Effector CD8-positive, alpha-beta T cell (primary cell): ENCODE data around the gene NAPSA.
"Not testable (repeated sequence)": the region's sequence is repeated elsewhere in the genome, so short reads cannot be mapped to it uniquely, and the experiment has no call there.

Source experiments
- DNase-seq: peaks from one replicate; lab custom pipeline; 2025; lab: John Stamatoyannopoulos, UW

The NAPSA gene

DNA sequence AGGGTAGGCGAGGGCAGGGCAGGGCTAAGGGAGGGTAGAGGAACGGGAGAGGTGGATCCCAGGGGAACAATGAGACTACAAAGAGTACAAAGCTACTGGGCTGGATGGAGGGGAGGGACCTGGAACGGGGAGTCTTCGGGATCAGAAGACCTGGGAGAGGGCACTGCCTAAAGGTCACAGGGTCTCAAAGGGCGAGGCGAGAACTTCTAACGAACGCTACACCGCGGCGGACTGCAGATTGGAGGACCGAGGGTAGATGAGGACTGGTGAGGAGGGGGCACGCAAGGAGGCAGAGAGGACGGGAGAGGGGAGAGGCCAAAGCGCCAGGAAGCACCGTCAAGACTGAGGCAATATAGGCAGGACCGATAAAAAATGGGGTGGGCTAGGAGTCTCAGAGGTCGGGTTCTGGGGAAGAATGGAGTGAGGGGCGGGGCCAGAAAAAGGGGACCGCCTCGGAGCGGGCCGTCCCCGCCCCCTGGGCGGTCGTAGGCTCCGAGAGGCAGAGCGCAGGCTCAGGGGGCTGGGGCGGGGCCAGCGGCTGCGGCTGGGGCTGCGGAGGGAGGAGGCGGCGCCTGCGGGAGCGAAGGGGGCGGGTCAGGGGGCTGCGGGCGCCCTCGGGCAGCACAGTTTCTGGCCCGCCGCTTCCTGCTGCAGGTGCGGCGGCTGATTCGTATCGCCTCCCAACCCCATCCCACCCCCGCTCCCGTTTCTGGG is 34.9 kb downstream of the NAPSA start:
- peak; percentile 53 for DNase-seq

DNA sequence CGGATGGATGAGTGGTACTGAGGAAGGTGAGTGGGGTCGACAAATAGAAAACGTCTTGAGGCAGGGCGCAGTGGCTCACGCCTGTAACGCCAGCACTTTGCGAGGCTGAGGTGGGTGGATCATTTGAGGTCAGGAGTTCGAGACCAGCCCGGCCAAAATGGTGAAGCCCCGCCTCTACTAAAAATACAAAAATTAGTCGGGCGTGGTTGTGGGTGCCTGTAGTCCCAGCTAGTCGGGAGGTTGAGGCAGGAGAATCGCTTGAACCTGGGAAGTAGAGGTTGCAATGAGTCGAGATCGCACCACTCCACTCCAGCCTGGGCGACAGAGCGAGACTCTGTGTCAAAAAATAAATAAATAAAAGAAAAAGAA is 35.5 kb downstream of the NAPSA start:
- DNase-seq = not testable (repeated sequence)

DNA sequence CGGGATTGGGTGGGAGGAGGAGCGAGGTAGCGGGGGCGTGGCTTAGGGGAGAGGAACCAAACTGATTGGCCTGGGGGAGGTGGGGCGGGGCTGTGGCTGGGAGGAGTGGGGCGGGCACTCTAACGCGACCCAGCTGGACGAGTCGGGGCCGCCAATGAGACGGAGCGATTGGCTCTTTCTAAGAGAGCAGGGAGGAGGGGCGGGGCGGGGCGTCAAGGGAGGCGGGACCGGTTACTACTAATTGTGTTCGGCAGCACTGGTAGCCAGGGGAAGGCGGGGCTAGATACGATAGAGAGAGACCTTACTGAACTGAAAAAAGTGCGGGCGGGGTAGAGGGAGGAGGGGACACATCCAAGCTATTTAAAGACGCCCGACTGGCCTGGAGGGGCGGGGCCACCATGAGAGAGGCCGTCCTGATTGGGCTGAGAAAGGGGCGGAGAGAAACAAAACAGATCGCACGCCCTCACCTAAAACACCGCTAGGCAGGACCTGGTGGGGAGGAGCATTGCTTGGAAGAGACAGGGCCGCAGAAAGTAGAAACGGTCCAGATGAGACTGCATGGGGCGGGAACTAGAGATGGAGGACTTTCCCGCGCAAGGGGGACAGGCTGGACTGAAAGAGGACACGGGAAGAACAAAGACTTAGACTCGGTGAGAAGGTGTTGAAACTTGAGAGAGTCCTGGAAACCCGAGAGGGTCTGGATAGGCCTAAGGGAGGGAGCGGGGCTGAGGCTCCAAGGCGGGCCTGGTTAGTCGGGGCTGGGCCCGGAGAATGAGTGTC is 36.1 kb downstream of the NAPSA start, which contains the start of gene KCNC3:
TSS of gene KCNC3 (minus strand) at position 232 of the 780 bp plus-strand sequence. CDS start 295 bp downstream, outside the sequence.
- peak; percentile 51 for DNase-seq

DNA sequence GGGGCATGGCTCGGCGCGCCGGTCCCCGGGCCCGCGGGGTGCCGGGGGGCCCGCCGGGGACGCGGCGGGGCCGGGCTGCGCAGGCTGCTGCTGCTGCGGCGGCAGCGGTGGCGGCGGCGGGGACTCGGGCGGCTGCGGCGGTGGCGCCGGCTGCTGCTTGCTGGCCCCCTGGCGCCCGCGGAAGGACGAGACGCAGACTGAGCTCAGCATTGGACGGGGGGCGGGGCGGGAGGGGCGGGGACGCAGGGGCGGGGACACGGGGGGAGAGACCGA is 36.6 kb downstream of the NAPSA start:
- DNase-seq = no peak

DNA sequence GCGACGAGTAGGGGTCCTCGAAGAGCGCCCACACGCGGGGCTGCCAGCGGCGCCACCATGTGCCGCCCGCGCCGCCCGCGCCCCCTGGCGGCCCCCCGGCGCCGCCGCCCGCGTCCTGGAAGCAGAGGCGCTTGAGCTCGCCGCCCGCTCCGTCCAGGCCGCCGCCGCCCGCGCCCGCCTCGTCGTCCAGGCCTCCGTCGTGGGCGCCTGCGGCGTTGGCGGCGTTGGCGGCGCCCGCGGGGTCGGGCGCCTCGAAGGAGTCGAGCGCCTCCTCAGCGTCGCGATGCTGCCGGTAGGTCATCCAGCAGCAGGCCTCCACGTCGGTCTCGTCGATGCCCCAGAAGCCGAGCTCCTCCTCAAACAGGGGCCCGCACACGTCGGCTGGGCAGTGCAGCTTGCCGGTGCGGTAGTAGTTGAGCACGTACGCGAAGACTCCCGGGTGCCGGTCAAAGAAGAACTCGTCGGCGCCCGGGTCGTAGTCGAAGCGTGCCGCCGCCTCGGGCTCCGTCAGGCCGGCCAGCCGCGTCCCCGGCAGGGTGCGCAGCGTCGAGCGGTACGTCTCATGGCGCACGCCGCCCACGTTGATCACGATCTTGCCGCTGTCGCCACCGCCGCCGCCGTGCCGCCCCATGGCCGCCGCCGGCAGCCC is 37.1 kb downstream of the NAPSA start:
- no peak for DNase-seq

DNA sequence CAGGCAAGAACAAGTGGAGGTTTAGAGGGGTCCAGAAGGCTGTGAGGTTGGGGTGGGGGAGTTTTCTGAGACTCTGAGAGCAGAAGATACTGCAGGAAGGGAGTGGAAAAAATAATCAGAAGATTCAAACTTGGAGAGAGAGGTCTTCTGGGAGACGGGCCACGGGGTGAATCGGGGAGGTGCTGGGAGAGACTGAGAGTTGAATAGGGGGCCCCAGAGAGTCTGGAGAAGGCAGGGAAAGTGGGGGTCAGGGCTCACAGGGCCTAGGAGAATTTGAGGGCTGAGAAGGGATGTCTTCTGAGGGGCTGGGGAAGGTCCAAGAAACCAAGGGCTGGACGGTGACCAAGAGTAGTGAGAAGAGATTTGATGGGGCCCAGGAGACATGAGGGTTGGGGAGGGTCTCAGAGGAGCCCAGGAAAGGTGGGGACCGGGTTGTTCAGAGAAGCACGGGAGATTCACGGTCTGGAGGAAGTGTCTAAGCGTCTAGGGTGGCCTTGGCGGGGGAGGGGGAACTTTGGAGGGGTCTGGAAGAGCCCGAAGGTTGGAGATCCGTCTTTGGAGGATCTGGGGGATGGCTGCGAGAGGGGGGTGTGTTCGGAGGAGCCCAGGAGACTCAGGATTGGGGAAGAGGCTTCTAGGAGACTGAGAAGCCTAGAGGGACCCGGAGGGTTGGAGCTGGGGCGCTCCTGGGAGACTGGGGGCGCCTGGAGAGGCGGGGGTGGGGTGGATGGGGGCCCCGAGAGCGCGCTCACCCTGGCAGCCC is 37.8 kb downstream of the NAPSA start:
- no peak for DNase-seq

DNA sequence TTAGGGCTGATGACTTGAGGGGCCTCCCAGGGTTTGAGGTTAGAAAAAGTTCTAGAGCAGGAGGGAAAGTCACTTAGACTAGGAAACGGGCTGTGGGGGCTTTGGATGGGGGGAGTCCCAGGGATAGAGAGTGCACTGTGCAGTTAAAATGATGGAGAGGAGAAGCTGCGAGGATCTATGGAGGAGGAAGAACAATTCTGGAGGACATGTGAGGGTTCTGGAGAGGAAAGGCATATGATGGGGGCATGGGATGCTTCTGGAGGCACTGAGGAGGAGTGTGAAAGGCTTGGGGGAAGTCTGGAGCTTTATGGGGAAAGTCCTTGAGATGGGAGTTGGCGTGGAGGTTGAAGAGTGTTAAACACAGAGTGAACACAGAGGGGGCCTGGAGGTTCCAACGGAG is 38.4 kb downstream of the NAPSA start:
- DNase-seq = no peak

DNA sequence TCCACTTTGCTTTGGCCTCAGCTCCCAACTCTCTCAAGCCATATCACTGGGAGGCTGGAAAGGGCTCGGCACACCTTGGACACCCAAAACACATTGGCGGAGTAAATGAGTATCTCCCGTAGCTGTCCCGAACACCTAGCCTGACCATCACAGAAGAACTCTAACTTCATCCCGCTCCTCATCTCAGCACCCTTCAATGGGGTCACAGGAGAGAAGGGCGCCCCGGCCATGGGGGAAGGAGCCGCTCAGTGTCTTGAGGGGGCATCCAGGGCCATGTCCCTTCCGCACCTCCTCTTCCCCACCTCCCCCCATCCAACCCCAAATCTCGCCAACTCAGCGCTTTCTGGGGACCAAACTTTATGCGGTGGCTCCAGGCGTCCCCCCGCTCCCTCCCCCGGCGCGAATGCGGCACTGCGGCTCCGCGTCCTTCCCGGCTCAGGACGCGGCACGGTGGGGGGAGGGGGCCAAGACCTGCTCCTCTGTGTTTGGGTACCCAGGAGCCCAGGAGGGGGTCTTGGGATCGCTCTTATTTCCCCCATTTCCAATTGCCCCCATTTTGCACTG is 39.3 kb downstream of the NAPSA start:
- DNase-seq = no peak

DNA sequence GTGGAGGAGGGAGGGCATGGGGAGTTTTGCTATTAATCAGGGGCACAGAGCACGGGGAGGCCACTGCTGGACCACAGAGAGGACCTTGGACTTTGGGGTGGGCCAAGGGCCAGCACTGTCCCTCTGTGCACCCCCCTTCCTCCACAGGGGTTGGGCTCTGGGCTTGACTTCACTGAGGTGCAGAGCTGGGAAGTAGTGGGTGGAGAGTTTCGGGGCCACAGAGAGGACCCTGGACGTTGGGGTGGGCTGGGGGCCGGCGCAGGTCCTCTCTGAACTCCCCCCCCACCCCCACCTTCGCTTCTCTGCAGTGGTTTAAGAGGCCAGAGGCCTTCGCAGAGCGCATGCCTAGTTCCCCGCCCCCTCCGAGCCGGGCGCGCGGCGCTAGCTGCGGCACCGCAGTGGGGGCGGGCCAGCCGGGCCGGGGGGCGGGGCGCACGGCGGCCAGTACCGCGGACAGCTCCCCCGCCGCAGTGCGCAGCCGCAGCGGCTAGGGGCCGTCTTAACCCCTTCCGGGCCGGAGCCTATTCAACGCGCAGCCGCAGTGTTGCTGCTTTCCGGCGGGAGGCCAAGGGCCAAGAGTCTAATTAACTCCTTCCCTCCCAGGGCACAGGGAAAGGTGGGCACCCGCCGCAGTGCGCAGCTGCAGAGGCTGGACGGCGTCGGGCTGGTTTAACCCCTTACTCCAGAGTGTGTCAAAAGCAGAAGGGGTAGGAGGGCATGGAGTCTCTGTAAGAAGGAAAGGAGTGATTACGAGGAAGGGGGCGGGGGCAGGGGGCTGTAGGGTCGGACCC is 39.9 kb downstream of the NAPSA start:
- DNase-seq = peak; percentile 25

DNA sequence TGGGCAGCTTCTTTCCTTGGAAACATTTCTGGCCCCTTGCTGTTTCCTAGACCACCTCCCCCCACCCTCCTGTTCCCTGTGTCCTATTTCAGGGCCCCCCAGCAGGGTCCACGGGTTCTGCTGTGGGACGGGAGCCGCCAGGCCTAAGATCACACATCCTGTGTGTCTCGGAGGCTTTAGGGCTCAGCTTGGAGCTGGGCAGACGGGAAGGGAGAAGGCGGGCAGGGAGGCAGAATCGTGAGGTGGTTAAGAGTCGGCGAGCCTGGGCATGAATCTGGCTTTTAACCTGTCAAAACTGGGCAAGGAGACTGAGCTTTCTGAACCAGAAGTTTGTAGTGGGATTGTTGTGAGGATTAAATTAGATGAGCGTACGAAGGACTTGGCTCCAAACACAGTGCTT is 41.1 kb downstream of the NAPSA start:
- DNase-seq = no peak

DNA sequence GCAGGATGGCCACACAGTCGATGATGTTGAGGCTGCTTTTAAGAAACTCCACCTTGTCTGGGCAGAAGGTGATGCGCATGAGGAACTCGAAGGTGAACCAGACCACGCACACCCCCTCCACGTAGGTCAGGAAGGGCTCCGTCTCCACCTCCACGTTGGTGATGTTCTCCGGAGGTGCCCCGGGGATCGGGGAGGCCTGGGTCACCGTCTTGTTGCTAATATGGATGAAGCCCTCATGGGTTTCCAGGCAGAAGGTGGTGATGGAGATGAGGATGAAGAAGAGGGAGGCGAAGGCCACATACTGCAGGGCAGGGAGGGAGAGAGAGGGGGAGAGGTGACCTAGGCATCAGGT is 41.7 kb downstream of the NAPSA start:
- no peak for DNase-seq

DNA sequence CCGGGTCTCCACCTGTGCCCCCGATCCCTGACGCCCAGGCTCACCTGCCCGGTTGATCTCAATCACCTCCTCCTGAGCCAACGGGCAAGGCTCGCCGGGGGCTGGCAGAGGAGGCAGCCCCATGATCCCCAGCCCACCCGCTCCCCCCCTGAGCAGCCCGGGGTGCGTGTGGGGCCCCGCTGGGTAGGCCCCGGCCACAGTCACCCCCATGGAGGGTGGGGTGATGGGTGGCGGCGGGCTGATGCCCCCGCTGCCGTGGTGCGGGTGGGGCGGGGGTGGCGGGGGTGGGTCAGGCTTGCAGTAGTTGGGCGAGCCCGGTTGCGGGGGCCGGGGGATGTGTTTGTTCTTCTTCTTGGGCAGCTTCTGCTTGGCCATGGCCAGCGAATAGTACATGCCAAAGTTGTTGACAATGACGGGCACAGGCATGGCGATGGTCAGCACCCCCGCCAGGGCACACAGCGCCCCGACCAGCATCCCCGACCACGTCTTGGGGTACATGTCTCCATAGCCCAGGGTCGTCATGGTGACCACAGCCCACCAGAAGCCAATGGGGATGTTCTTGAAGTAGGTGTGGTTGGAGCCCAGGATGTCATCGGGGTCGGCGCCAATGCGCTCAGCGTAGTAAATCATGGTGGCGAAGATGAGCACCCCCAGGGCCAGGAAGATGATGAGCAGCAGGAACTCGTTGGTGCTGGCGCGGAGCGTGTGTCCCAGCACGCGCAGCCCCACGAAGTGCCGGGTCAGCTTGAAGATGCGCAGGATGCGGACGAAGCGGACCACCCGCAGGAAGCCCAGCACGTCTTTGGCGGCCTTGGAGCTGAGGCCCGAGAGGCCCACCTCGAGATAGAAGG is 42.3 kb downstream of the NAPSA start:
- DNase-seq = no peak

DNA sequence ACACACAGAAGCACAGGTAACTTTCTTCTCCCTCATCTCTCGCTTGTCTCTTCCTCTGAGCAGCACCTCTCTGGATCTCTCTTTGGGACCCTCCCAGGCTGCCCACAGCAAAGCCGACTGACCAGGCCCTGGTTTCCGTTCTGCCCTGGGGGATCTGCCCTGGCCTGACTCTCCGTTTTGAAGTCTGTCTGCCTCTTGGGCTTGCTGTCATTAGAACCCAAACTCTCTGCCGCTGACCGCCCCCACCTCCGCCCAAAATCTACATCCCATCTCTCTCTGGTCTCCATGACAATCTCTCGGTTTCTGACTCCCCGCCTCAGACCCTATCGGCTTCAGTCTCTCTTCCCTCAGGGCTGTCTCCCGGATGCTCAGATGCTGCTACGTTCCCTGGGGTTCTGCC is 43.2 kb downstream of the NAPSA start:
- DNase-seq = no peak

DNA sequence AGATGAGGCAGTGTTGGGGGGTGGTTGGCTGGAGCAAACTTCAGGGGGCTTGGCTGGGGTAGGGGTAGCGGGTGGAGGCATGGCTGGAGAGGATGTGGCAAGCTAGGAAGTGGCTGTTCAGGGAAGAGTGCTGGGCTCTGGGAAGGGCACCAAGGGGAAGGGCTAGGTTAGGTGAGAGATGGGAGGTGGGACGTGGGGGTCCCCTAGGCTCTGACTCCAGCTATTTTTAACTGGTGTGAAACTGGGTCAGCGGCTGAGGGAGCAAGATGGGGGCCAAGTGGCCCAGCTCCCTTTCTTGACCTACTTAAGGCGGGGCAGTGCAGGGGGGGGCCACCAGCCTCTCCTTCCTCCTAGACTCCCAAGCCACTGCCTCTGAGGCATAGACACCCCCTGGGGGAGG is 43.6 kb downstream of the NAPSA start:
- DNase-seq = no peak

DNA sequence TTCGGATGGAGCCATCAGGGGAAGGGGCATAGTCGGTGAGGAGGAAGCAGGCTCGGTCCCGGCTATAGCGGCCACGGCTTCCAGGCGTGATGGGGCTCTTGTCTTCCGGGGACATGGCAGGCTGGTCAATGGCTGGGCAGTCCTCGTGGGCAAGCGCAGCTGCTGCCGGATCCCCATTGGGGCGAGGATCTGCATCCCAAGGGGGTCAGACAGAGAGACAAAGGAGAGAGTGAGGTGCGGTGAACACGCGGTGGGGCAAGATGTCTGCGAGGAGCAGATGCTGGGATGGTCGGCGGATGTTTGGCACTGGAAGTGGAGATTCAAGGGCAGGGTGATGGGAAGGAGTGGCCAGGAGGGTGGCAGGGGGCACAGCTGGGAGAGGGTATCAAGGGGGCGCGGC is 44.8 kb downstream of the NAPSA start:
- DNase-seq = no peak

DNA sequence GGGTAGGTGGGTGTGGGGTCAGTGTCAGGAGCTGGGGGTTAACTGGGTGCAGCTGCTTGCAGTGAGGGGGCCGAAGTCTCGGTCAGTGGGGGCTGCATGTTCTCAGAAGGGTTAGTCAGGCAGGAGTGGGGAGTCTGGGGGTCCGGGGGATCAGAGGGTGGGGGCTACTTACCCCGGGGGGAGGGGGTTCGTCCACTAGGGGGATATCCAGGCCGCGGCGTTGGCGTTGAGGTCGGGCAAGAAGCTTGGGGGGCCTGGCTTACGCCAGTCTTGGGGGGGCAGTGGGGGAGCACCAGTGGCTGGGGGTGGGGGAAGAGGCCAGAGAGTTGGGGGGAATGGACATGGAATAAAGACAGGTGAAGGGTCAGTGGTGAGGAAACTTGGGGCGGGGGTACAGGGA is 45.4 kb downstream of the NAPSA start:
- DNase-seq = no peak

DNA sequence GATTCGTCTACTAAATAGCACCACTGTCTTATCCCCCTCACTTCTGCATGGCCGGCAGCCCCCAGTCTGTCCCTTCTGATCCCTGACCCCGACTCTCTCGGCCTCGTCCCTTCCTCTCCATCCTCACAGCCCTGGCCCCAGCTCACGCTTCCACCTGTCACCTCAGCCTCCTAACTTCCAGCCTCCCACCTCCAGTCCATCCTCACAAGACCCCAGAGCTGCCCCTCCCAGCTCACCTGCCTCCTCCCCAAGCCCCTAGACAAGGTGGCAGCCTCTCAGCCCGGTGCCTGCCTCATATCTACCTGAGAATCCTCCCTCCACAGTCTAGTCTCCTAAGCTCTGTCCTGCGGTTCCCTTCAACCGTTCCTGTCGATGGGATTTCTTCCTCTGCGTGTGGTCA is 46.3 kb downstream of the NAPSA start:
- no peak for DNase-seq

DNA sequence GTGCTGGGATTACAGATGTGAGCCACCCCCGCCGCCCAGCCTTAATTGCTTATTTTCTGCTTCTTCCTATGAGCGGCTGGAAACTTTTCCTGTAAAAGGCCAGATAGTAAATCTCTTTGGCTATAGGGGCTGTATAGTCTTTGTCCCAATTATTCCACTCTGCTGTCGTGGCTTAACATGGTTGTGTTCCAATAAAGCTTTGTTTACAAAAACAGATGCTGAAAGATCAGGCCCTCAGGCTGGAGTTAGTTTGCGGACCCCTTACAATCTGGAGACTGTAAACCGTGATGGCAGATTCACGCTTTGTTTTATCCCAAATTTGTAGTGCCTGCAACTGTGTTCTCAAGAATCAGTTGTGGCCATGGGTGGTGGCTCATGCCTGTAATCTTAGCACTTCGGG is 47.0 kb downstream of the NAPSA start:
- DNase-seq = no peak

DNA sequence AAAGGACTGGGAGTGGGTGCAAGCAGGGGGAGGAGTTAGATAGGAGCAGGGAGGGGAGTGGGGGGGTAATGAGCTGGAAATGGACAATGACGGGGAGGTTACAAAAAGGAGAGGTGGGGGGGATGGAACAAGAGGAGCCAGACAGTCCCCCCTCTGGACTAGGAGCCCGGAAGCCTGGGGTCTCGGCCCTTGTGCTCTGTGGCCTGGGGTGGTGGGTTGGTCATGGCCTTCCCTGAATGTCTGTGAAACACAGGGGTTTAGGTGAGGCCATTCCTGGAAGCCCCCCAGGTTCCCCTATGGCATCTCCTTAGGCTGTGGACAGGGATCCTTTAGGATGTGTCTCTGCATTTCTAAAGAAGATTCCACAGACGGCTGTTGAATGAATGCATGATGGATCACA is 48.3 kb downstream of the NAPSA start:
- DNase-seq = no peak

DNA sequence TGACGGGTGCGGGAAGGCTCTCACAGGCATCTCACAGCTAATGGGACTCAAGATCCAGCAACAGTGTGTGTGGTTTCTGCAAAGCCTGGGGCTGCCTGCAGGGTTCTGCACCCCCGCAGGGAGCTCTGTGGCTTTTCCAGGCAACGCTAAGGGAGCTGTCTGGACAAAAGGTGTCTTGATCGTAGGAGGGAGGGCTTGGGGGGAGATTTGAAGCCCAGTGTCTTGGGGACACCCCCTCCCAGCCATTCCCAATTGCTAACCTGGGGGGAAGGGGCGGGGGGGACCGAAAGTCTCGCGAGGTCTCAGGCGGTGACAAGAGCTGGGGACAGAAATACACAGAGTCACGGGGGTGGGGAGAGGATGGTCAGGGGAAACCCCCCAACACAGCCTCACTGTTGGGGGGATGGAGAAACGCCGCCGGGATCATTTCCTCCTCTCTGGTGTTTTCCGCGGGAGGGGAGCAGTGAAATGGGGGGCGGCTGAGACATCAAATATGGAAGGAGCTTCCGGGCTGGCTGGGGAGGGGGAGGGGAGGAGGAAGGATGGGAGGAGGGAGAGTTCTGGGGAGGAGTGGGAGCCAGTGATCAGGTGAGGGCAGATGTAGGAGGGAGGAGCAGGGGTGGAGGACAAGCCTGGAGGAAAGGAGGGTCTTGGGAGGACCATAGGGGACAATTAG is 49.5 kb downstream of the NAPSA start:
- DNase-seq = no peak
